ENCODE results near the gene CTNNA3. TPM values are rescaled to one million over a fixed set of nuclear protein-coding genes. Genes with fewer than 3 reads are reported as not detected.

CTNNA3 gene
- total RNA-seq, 4 donors from 2014 or later = 0.04 to 0.19 (median 0.11) TPM

DNA sequence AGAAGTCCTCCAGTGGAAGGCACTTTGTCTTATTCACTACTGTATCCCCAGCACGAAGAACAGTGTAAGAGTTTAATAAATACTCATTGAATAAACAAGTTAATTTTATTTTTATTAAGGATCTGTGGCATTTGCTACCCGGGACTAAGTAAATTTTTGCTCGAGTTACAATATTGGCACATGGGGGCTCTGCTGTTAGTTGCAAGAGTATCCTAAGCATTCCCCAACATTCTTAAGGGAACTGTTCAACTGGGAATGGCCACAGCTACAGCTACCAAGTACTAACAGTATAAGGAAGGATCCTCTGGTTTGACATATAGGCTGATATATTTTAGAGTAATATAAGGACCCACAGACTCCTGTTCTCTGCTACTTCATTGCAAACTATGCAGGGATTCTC is 778.9 kb downstream of the CTNNA3 start:
- DNase-seq (ENCODE audit: low spot score in 2 of 2) = no peak
- no peak overlapping the region for H3K4me3 ChIP-seq (ENCODE audit: low read depth, poor library complexity, severe bottlenecking)
- WGBS, 2 donors = 69 to 72% methylated on average over 3 of the region's 3 CpGs
- intact Hi-C loops (cut with DNase I; ENCODE audit: low total_unique reads) = no loop called here
- TF ChIP-seq, protein P1, sequence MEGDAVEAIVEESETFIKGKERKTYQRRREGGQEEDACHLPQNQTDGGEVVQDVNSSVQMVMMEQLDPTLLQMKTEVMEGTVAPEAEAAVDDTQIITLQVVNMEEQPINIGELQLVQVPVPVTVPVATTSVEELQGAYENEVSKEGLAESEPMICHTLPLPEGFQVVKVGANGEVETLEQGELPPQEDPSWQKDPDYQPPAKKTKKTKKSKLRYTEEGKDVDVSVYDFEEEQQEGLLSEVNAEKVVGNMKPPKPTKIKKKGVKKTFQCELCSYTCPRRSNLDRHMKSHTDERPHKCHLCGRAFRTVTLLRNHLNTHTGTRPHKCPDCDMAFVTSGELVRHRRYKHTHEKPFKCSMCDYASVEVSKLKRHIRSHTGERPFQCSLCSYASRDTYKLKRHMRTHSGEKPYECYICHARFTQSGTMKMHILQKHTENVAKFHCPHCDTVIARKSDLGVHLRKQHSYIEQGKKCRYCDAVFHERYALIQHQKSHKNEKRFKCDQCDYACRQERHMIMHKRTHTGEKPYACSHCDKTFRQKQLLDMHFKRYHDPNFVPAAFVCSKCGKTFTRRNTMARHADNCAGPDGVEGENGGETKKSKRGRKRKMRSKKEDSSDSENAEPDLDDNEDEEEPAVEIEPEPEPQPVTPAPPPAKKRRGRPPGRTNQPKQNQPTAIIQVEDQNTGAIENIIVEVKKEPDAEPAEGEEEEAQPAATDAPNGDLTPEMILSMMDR (IDR thresholded peaks at IDR 0.05) = no peak
- TF ChIP-seq POLR2A (IDR thresholded peaks at IDR 0.05) = no peak

DNA sequence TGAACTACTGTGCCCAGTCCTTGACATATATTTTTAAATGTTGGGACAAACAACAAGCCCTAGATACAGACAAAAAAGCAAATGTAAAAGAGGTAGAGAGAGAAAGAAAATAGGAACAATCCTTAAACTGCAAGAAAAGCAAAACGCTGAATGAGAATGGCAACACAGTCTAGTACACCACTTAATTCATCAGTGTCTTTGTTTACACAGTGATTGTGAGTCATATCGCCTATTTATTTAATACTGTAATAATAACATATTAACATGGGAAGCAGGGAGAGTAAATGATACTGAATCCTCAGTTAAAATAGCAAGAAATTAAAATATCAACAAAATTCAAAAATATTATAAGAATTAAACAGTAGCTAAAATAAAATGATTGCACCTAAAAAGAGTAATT is 780.0 kb downstream of the CTNNA3 start:
- WGBS, 2 donors = 86 to 91% methylated on average over 2 of the region's 2 CpGs
- intact Hi-C loops (cut with DNase I; ENCODE audit: low total_unique reads) = no loop called here
- H3K4me3 ChIP-seq (ENCODE audit: low read depth, poor library complexity, severe bottlenecking) = no peak overlapping the region
- no peak for DNase-seq (ENCODE audit: low spot score in 2 of 2)
- TF ChIP-seq POLR2A (IDR thresholded peaks at IDR 0.05) = no peak
- TF ChIP-seq, protein P1 (IDR thresholded peaks at IDR 0.05) = no peak

DNA sequence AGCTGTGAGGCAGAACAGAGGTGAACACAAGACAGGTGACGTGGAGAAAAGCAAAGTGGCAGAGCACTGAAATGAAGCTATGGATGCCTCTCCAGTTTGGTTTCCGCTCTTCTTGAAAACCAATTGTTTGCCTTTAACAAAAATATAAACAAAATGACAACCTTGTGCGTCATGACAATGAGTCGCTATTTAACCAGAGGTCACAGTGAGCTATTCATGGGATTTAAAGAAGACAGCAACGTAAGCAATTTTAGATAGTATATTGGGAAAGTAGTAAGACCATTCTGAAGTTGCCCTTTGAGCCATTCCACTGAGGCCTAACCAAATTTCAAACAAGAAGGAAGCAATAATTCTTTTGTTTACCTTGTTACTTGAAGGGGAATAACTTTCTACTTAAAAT is 785.3 kb downstream of the CTNNA3 start:
- no peak for TF ChIP-seq POLR2A (IDR thresholded peaks at IDR 0.05)
- TF ChIP-seq, protein P1 (IDR thresholded peaks at IDR 0.05) = no peak
- intact Hi-C loops (cut with DNase I; ENCODE audit: low total_unique reads) = no loop called here
- DNase-seq (ENCODE audit: low spot score in 2 of 2) = no peak
- no peak overlapping the region for H3K4me3 ChIP-seq (ENCODE audit: low read depth, poor library complexity, severe bottlenecking)
- WGBS, 2 donors = 94% methylated on average over 5 of the region's 5 CpGs

DNA sequence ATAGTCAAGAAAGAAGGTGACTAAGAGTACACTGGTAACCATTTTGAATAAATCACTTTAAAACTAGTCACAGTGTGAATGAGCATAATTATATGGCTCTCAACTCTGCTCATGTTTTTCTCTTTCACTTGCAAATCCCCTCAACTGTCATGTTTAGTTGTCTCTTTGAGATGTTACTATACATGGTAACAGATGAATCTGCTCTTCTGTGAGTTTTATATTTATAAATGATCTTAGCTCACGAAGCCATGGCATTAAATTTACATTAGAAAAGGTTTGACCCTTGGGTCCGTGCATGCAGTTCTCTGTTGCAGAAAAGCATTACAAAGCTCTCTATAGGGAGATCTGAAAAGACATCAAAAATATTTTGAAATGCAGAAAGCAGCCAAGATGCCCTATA is 803.1 kb downstream of the CTNNA3 start:
- TF ChIP-seq, protein P1 (IDR thresholded peaks at IDR 0.05) = no peak
- TF ChIP-seq POLR2A (IDR thresholded peaks at IDR 0.05) = no peak
- H3K4me3 ChIP-seq (ENCODE audit: low read depth, poor library complexity, severe bottlenecking) = no peak overlapping the region
- intact Hi-C loops (cut with DNase I; ENCODE audit: low total_unique reads) = no loop called here
- DNase-seq (ENCODE audit: low spot score in 2 of 2) = no peak
- WGBS, 2 donors = 49 to 60% methylated on average over 2 of the region's 2 CpGs

DNA sequence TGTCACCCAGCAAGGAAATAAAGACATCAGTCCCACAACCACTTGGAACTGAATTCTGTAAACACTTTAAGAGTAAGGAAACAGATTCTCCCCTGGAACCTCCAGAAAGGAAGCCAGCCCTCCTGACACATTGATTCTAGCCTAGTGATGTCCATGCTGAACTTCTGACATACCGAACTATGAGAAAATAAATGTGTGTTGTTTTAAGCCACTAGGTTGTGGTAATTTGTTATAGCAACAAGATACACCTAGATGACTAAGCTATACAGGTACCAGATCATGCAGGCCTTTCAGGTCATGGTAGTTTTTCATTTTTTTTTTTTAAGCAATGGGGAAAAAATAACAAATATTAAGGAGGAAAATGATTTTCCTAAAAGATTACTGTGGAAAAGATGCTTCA is 807.8 kb downstream of the CTNNA3 start:
- 69 to 87% methylated on average over 1 of the region's 1 CpG for WGBS, 2 donors

DNA sequence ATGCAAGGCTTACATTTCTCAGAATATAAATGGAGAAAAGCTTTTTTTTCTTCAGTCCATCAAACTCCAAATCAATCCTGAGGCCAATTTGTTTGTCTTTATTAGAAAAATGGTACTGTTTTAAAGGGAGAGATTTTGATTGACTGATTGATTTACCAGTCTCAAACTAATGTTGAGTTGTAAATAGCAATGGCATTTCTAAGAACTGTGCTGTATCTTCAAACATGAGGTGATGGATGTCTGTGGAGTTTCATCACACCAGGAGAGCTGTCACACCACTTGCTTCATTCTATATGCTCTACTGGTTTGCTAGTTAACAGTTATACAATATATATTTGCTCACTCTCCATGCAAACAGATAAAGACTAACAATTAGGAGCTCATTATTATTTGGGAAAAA is 809.1 kb downstream of the CTNNA3 start:
- no peak for DNase-seq (ENCODE audit: low spot score in 2 of 2)
- no peak overlapping the region for H3K4me3 ChIP-seq (ENCODE audit: low read depth, poor library complexity, severe bottlenecking)
- TF ChIP-seq POLR2A (IDR thresholded peaks at IDR 0.05) = no peak
- TF ChIP-seq, protein P1 (IDR thresholded peaks at IDR 0.05) = no peak
- intact Hi-C loops (cut with DNase I; ENCODE audit: low total_unique reads) = no loop called here

More for the DNA sequence above, 807.8 kb downstream of the CTNNA3 start:
- no peak for DNase-seq (ENCODE audit: low spot score in 2 of 2)
- TF ChIP-seq, protein P1 (IDR thresholded peaks at IDR 0.05) = no peak
- intact Hi-C loops (cut with DNase I; ENCODE audit: low total_unique reads) = no loop called here
- H3K4me3 ChIP-seq (ENCODE audit: low read depth, poor library complexity, severe bottlenecking) = no peak overlapping the region

Data from lower leg skin (tissue), 4 donors.